Lung (tissue), 12 donors: ENCODE results near the gene NUDT21. TPM values are rescaled to one million over a fixed set of nuclear protein-coding genes. Genes with fewer than 3 reads are reported as not detected.
"Not testable (repeated sequence)": the region's sequence is repeated elsewhere in the genome, so short reads cannot be mapped to it uniquely, and the experiment has no call there.

Source experiments
- ATAC-seq: fragments of 200-7000 bp; cut with Tn5 transposase; one replicate; pipeline ENCODE4 v1.9.1; 2020; ENCODE audit warnings: moderate number of reproducible peaks; ENCODE audit not compliant: insufficient read depth, low FRiP score
- DNase-seq, 3 donors: peaks; one replicate each; pipeline ENCODE4 v3.0.0-alpha.2; 2013 to 2017
- H3K27ac ChIP-seq, 2 donors: one replicate each; pipeline ENCODE4 v1.5.1; 2013; ENCODE audit warnings: mild to moderate bottlenecking in 2 of 2, moderate library complexity in 2 of 2, control low read depth in 1 of 2, inconsistent platforms in 1 of 2, low read depth in 1 of 2, low read length in 1 of 2
- H3K27me3 ChIP-seq, 3 donors: one replicate each; pipeline ENCODE4 v1.5.1; 2013; ENCODE audit warnings: low read length in 2 of 3; ENCODE audit not compliant: control insufficient read depth in 3 of 3, insufficient read depth in 3 of 3
- H3K36me3 ChIP-seq, 4 donors: one replicate each; pipeline ENCODE4 v1.5.1; 2013; ENCODE audit warnings: low read length in 4 of 4, mild to moderate bottlenecking in 1 of 4, moderate library complexity in 1 of 4; ENCODE audit not compliant: control insufficient read depth in 4 of 4, insufficient read depth in 4 of 4
- H3K4me1 ChIP-seq, 5 donors: one replicate each; pipeline ENCODE4 v1.5.1; 2013; ENCODE audit warnings: low read length in 5 of 5, mild to moderate bottlenecking in 2 of 5, moderate library complexity in 1 of 5; ENCODE audit not compliant: control insufficient read depth in 5 of 5, insufficient read depth in 5 of 5
- H3K4me3 ChIP-seq: one replicate; pipeline ENCODE4 v1.5.1; 2013; ENCODE audit warnings: mild to moderate bottlenecking, control low read depth, moderate library complexity
- H3K9ac ChIP-seq, 2 donors: one replicate each; pipeline ENCODE4 v1.5.1; 2013; ENCODE audit warnings: low read length in 2 of 2, control low read depth in 1 of 2; ENCODE audit not compliant: insufficient read depth in 1 of 2
- H3K9me3 ChIP-seq, 4 donors: one replicate each; pipeline ENCODE4 v1.5.1; 2013; ENCODE audit warnings: low read length in 3 of 4, mild to moderate bottlenecking in 1 of 4, moderate library complexity in 1 of 4; ENCODE audit not compliant: control insufficient read depth in 4 of 4, insufficient read depth in 3 of 4
- CTCF ChIP-seq: IDR thresholded peaks from 2 replicates; pipeline ENCODE4 v1.5.1; 2012; ENCODE audit warnings: mild to moderate bottlenecking; ENCODE audit errors: control extremely low read depth, extremely low read depth
- WGBS, 2 donors: extraction: QIAGEN DNeasy Blood & Tissue Kit; methylation state at CpG; one replicate each; pipeline ENCODE4 v1.1.7; 2013; 5-methylcytosine and 5-hydroxymethylcytosine counted together
- polyA plus RNA-seq, 2 donors: library from polyadenylated mRNA; stranded (reverse); fragments of 200-250 nt; gene quantifications; one replicate each; pipeline ENCODE4 v1.2.1, GENCODE V29; 2013
- total RNA-seq, 2 donors: library from RNA; depleted of rRNA in 1 of 2; stranded (reverse); fragments of >200 nt in 1 of 2; gene quantifications; one replicate each; pipeline ENCODE4 v1.2.1, GENCODE V29; 2014 to 2021
- donor health status: control.
- donor health status: control.
- donor health status: Bipolar disorder and iron deficiency.
- donor health status: healthy.
- donor health status: DM: yes; HTN: yes; CAD: no.

NUDT21 gene
- total and polyA plus RNA-seq, 4 donors, result 30.9 to 91.0 (median 60.5) TPM

GRCh38 chr16:56491657-56492261 lies 40.6 kb upstream of the NUDT21 start:
- no peaks in the 10 kb centered on the region for H3K4me1 ChIP-seq
- H3K27me3 ChIP-seq, result no peaks in the 10 kb centered on the region
- H3K4me3 ChIP-seq, result no peak overlapping the region
- 97% methylated on average over 4 of the region's 4 CpGs for WGBS, 2 donors
- peaks cover 0 to 16% (median 6%) of the 10 kb centered on the region in 4 donors for H3K36me3 ChIP-seq
- H3K9ac ChIP-seq, result no peak overlapping the region
- no peak for TF ChIP-seq CTCF
- H3K9me3 ChIP-seq, result no peaks in the 10 kb centered on the region
- ATAC-seq, result no peak
- no peak for DNase-seq
- H3K27ac ChIP-seq, result no peak overlapping the region

- not testable (repeated sequence) for DNase-seq, H3K9me3 ChIP-seq, H3K4me3 ChIP-seq, H3K4me1 ChIP-seq, ATAC-seq, H3K27ac ChIP-seq, H3K9ac ChIP-seq, H3K27me3 ChIP-seq
- H3K36me3 ChIP-seq, result peaks cover 7 to 16% (median 10%) of the 10 kb centered on the region in 4 donors
- WGBS, 2 donors, result 96 to 100% methylated on average over 1 of the region's 1 CpG
Measured at GRCh38 chr16:56488868-56489267, 37.7 kb upstream of the NUDT21 start.

GRCh38 chr16:56488035-56488434 lies 36.9 kb upstream of the NUDT21 start:
- H3K4me3 ChIP-seq, result no peak overlapping the region
- no peak for TF ChIP-seq CTCF
- H3K9ac ChIP-seq, result no peak overlapping the region
- no peak overlapping the region for H3K27ac ChIP-seq
- 78 to 88% methylated on average over 5 of the region's 5 CpGs for WGBS, 2 donors
- no peak for DNase-seq
- ATAC-seq, result no peak
- peaks cover 8 to 17% (median 11%) of the 10 kb centered on the region in 4 donors for H3K36me3 ChIP-seq
- H3K27me3 ChIP-seq, result no peaks in the 10 kb centered on the region
- H3K4me1 ChIP-seq, result no peaks in the 10 kb centered on the region
- no peaks in the 10 kb centered on the region for H3K9me3 ChIP-seq

GRCh38 chr16:56483394-56483793 lies 32.3 kb upstream of the NUDT21 start:
- ATAC-seq, result no peak
- H3K9me3 ChIP-seq, result no peaks in the 10 kb centered on the region
- H3K36me3 ChIP-seq, result peaks cover 14 to 20% (median 18%) of the 10 kb centered on the region in 4 donors

More at GRCh38 chr16:56483394-56483793, 32.3 kb upstream of the NUDT21 start:
- no peaks in the 10 kb centered on the region for H3K4me1 ChIP-seq
- no peak overlapping the region for H3K9ac ChIP-seq
- no peak overlapping the region for H3K27ac ChIP-seq
- no peak for DNase-seq
- H3K4me3 ChIP-seq, result no peak overlapping the region
- no peaks in the 10 kb centered on the region for H3K27me3 ChIP-seq
- no peak for TF ChIP-seq CTCF
